HCT116 (cell line): Measurements from ENCODE around the gene ASCL5. TPM values are rescaled to one million over a fixed set of nuclear protein-coding genes. Genes with fewer than 3 reads are reported as not detected.

Experiments
- ATAC-seq: fragments of 200-7000 bp; cut with Tn5 transposase; 2 replicates; pipeline ENCODE4 v1.9.1; 2020; ENCODE audit warnings: mild to moderate bottlenecking, moderate library complexity
- BruUV-seq: library from RNA; stranded (reverse); fragments of 400-500 nt; replicated peaks from 2 replicates; lab custom pipeline; 2021; lab: Mats Ljungman, UMichigan
- CTCF ChIA-PET: fragments of 300-600 bp; sonication (Branson Sonifier 250); formaldehyde crosslinking; loops from one replicate; lab custom pipeline; 2021; ENCODE audit warnings: antibody characterized with exemption; lab: Charles Lee
- POLR2A ChIA-PET: fragments of 300-600, 350-600 bp; sonication (Branson Sonifier 250); formaldehyde crosslinking; loops from one replicate; lab custom pipeline; 2021; ENCODE audit warnings: antibody characterized with exemption; lab: Charles Lee
- RAD21 ChIA-PET, 2 experiments: fragments of 300-600 bp; sonication (Branson Sonifier 250); formaldehyde crosslinking; loops; one replicate each; lab custom pipeline; 2023; ENCODE audit warnings: low total read pairs in 2 of 2; ENCODE audit not compliant: uncharacterized antibody in 2 of 2, unreplicated experiment in 2 of 2, low non-redundant PET in 1 of 2; lab: Charles Lee
- DNase-seq: peaks from one replicate; pipeline ENCODE4 v3.0.0-alpha.2; 2010; ENCODE audit warnings: low read depth, low spot score
- H2AFZ ChIP-seq: fragments of 200-600 bp; shearing (Covaris generic), sonication (generic); 2 replicates; pipeline ENCODE4 v1.6.1; 2017; ENCODE audit warnings: low read depth, mixed run types, mixed read lengths, antibody characterized with exemption, low read length; ENCODE audit not compliant: poor library complexity, severe bottlenecking
- H3K27ac ChIP-seq: 2 replicates; pipeline ENCODE4 v1.5.1; 2012; ENCODE audit warnings: low read depth, low read length
- H3K27me3 ChIP-seq: fragments of 200-600 bp; sonication (generic); 2 replicates; pipeline ENCODE4 v1.6.1; 2016; ENCODE audit warnings: mixed run types, low read length, mixed read lengths; ENCODE audit not compliant: insufficient read depth
- H3K36me3 ChIP-seq, 2 experiments: fragments of 200-500 bp in 1 of 2; fragments of 200-600 bp in 1 of 2; sonication (Bioruptor generic) in 1 of 2; sonication (generic) in 1 of 2; 2 replicates each; pipeline versions ENCODE4 v1.5.1 to v1.6.1; 2014 to 2016; ENCODE audit warnings: low read length in 2 of 2, inconsistent platforms in 1 of 2, mixed read lengths in 1 of 2, mixed run types in 1 of 2; ENCODE audit not compliant: insufficient read depth in 2 of 2, control insufficient read depth in 1 of 2
- H3K4me1 ChIP-seq, 2 experiments: fragments of 200-600 bp in 1 of 2; sonication (generic) in 1 of 2; 2 replicates each; pipeline versions ENCODE4 v1.5.1 to v1.6.1; 2012 to 2017; ENCODE audit warnings: low read length in 2 of 2, inconsistent platforms in 1 of 2, mild to moderate bottlenecking in 1 of 2, mixed read lengths in 1 of 2, mixed run types in 1 of 2, moderate library complexity in 1 of 2; ENCODE audit not compliant: insufficient read depth in 2 of 2, control insufficient read depth in 1 of 2
- H3K4me2 ChIP-seq: fragments of 200-600 bp; sonication (generic); 2 replicates; pipeline ENCODE4 v1.6.1; 2017; ENCODE audit warnings: mixed run types, low read length, mixed read lengths
- H3K4me3 ChIP-seq, 2 experiments: fragments of 200-600 bp in 1 of 2; sonication (generic) in 1 of 2; replicated peaks in 1 of 2; 2 replicates each; pipeline ENCODE4 v1.5.1; 2011 to 2016; ENCODE audit warnings: low read length in 2 of 2, control low read depth in 1 of 2, low read depth in 1 of 2, mild to moderate bottlenecking in 1 of 2, mixed read lengths in 1 of 2, mixed run types in 1 of 2
- H3K79me2 ChIP-seq: fragments of 200-600 bp; sonication (generic); 2 replicates; pipeline ENCODE4 v1.6.1; 2017; ENCODE audit warnings: mild to moderate bottlenecking, mixed run types, low read length, moderate library complexity, mixed read lengths; ENCODE audit not compliant: insufficient read depth
- H3K9ac ChIP-seq: fragments of 200-600 bp; sonication (generic); 2 replicates; pipeline ENCODE4 v1.6.1; 2016; ENCODE audit warnings: low read length, mixed read lengths
- H3K9me2 ChIP-seq: fragments of 200-600 bp; sonication (generic), shearing (Covaris generic); 2 replicates; pipeline ENCODE4 v1.6.1; 2017; ENCODE audit warnings: mixed run types, mild to moderate bottlenecking, moderate library complexity; ENCODE audit not compliant: insufficient read depth
- H3K9me3 ChIP-seq, 2 experiments: fragments of 200-500 bp in 1 of 2; fragments of 200-600 bp in 1 of 2; sonication (Bioruptor generic) in 1 of 2; sonication (generic) in 1 of 2; 2 replicates each; pipeline ENCODE4 v1.6.1; 2014 to 2017; ENCODE audit warnings: low read length in 2 of 2, mixed read lengths in 2 of 2, inconsistent platforms in 1 of 2, low read depth in 1 of 2, mild to moderate bottlenecking in 1 of 2, mixed run types in 1 of 2, moderate library complexity in 1 of 2; ENCODE audit not compliant: control insufficient read depth in 1 of 2, insufficient read depth in 1 of 2
- H4K20me1 ChIP-seq: fragments of 200-600 bp; sonication (generic), shearing (Covaris generic); 2 replicates; pipeline ENCODE4 v1.6.1; 2017; ENCODE audit warnings: mixed run types, mild to moderate bottlenecking, moderate library complexity; ENCODE audit not compliant: insufficient read depth
- ATF3 ChIP-seq: IDR thresholded peaks from 2 replicates; pipeline ENCODE4 v1.6.1; 2012
- CEBPB ChIP-seq: IDR thresholded peaks from 2 replicates; pipeline ENCODE4 v1.6.1; 2012; ENCODE audit warnings: low read depth
- CTCF ChIP-seq, 3 experiments: fragments of 200-600 bp in 1 of 3; sonication (generic) in 1 of 3; IDR thresholded peaks in 2 of 3; conservative IDR thresholded peaks in 1 of 3; 2 replicates each; pipeline ENCODE4 v1.5.1; 2012 to 2017; ENCODE audit warnings: low read depth in 2 of 3, low read length in 2 of 3, antibody characterized with exemption in 1 of 3, borderline replicate concordance in 1 of 3, control low read depth in 1 of 3, mild to moderate bottlenecking in 1 of 3, mixed read lengths in 1 of 3, mixed run types in 1 of 3, moderate library complexity in 1 of 3; ENCODE audit not compliant: insufficient read depth in 1 of 3
- ELF1 ChIP-seq: IDR thresholded peaks from 2 replicates; pipeline ENCODE4 v1.6.1; 2012; ENCODE audit warnings: low read depth, borderline replicate concordance
- EZH2 ChIP-seq: fragments of 200-600 bp; sonication (generic); IDR thresholded peaks from 2 replicates; pipeline ENCODE4 v1.6.1; 2017; ENCODE audit warnings: antibody characterized with exemption, mixed run types
- FOSL1 ChIP-seq: IDR thresholded peaks from 2 replicates; pipeline ENCODE4 v1.6.1; 2012; ENCODE audit warnings: low read depth
- JUND ChIP-seq: IDR thresholded peaks from 2 replicates; pipeline ENCODE4 v1.6.1; 2012
- MAX ChIP-seq: IDR thresholded peaks from 2 replicates; pipeline ENCODE4 v1.6.1; 2012
- POLR2AphosphoS5 ChIP-seq: IDR thresholded peaks from 2 replicates; pipeline ENCODE4 v1.6.1; 2011; ENCODE audit warnings: mild to moderate bottlenecking, low read depth, low read length, moderate library complexity
- RAD21 ChIP-seq: IDR thresholded peaks from 2 replicates; pipeline ENCODE4 v1.6.1; 2012; ENCODE audit warnings: low read depth, mild to moderate bottlenecking
- SIN3A ChIP-seq: IDR thresholded peaks from 2 replicates; pipeline ENCODE4 v1.6.1; 2012; ENCODE audit warnings: low read depth
- TCF7L2 ChIP-seq: IDR thresholded peaks from 2 replicates; pipeline ENCODE4 v1.7.0; 2011; ENCODE audit warnings: borderline replicate concordance, inconsistent platforms; ENCODE audit not compliant: insufficient read depth, insufficient read length; ENCODE audit errors: extremely low read depth
- YY1 ChIP-seq: IDR thresholded peaks from 2 replicates; pipeline ENCODE4 v1.6.1; 2011; ENCODE audit warnings: low read length, low read depth, moderate library complexity, mild to moderate bottlenecking; ENCODE audit not compliant: insufficient replicate concordance; ENCODE audit errors: extremely low read depth
- ZBTB33 ChIP-seq: IDR thresholded peaks from 2 replicates; pipeline ENCODE4 v1.6.1; 2011; ENCODE audit warnings: mild to moderate bottlenecking, low read length, moderate library complexity; ENCODE audit not compliant: insufficient replicate concordance; ENCODE audit errors: extremely low read depth
- ZFX ChIP-seq: fragments of 450-650 bp; IDR thresholded peaks from 2 replicates; pipeline ENCODE4 v1.6.1; 2017
- ZNF274 ChIP-seq: fragments of 200-500 bp; sonication (Bioruptor generic); IDR thresholded peaks from 2 replicates; pipeline ENCODE4 v1.6.1; 2014; ENCODE audit warnings: mild to moderate bottlenecking, low read depth, low read length, inconsistent platforms
- intact Hi-C: fragments of 100-400 bp; cut with micrococcal nuclease; formaldehyde crosslinking; loops from 2 replicates; pipeline ENCODE4 v1.10.0; 2022
- total RNA-seq: library from RNA; stranded (reverse); gene quantifications from one replicate; pipeline ENCODE4 v1.2.1, GENCODE V29; 2021; ENCODE audit not compliant: unreplicated experiment

Gene ASCL5
- total RNA-seq, 1 experiment from 2014 or later, result 0.15 TPM

- TF ChIP-seq CTCF (IDR thresholded peaks at IDR 0.05 in 2 of 3, conservative IDR thresholded peaks at IDR 0.05 in 1 of 3; ENCODE audit: borderline replicate concordance in 1 of 3, insufficient read depth in 1 of 3, low read depth in 2 of 3, low read length in 2 of 3) (no peak), MAX (no peak), ELF1 (no peak)
Observed at GRCh38 chr1:201145816-201146215, 18.8 kb upstream of the ASCL5 start (continued).

GRCh38 chr1:201145132-201145531 is 18.1 kb upstream of the ASCL5 start:
- Histone ChIP-seq H3K27me3 (no peaks in the 10 kb centered on the region), H3K4me3 (no peak overlapping the region), H2AFZ (no peak overlapping the region), H3K27ac (no peak overlapping the region), H3K9ac (no peak overlapping the region), H3K9me2 (no peaks in the 10 kb centered on the region), H3K79me2 (no peaks in the 10 kb centered on the region), H3K4me1 (no peaks in the 10 kb centered on the region), H3K4me2 (no peak overlapping the region), H3K9me3 (no peaks in the 10 kb centered on the region), H4K20me1 (no peaks in the 10 kb centered on the region), H3K36me3 (peaks cover 40 to 44% of the 10 kb centered on the region in 2 experiments)
- BruUV-seq, result no TSS peak
- ChIA-PET CTCF (no interaction called here), POLR2A (no interaction called here), RAD21 (no interaction called here)
- DNase-seq (no peak), ATAC-seq (no peak)
- intact Hi-C loops, result no loop called here
- TF ChIP-seq TCF7L2 (no peak), EZH2 (no peak), ATF3 (no peak), ZBTB33 (no peak), RAD21 (no peak), ZFX (no peak), JUND (no peak), CEBPB (no peak), SIN3A (no peak), YY1 (no peak), CTCF (IDR thresholded peaks at IDR 0.05 in 2 of 3, conservative IDR thresholded peaks at IDR 0.05 in 1 of 3; ENCODE audit: borderline replicate concordance in 1 of 3, insufficient read depth in 1 of 3, low read depth in 2 of 3, low read length in 2 of 3) (no peak), POLR2AphosphoS5 (no peak), ZNF274 (no peak), ELF1 (no peak), FOSL1 (no peak)
